OCI-LY3 (cell line): ENCODE data around the gene GATA3.

Experiments
- CTCF ChIP-seq: fragments of 200-600, 300-600 bp; sonication (generic); IDR thresholded peaks from 2 replicates; pipeline ENCODE4 v1.5.1; 2014; ENCODE audit warnings: antibody characterized with exemption, low read length, low read depth
- EZH2phosphoT487 ChIP-seq: fragments of 200-600 bp; shearing (Covaris generic); IDR thresholded peaks from 2 replicates; pipeline ENCODE4 v1.6.1; 2018; ENCODE audit warnings: antibody characterized with exemption, mixed run types, low read depth

GRCh38 chr10:8060704-8061121 lies 6.2 kb downstream of the GATA3 start:
- no peak for TF ChIP-seq CTCF
- TF ChIP-seq EZH2phosphoT487 = no peak
